Dedifferentiated amniotic fluid mesenchymal stem cell (primary cell): ENCODE measurements around the gene MMP24.
A peak's percentile ranks its signal among the peaks of the same experiment; 100 is the strongest.
"Not testable (repeated sequence)": the region's sequence is repeated elsewhere in the genome, so short reads cannot be mapped to it uniquely, and the experiment has no call there.

Source experiments
- DNase-seq: peaks from one replicate; pipeline ENCODE4 v3.0.0-alpha.2; 2016; ENCODE audit errors: extremely low spot score

MMP24 gene

GRCh38 chr20:35216541-35216940, 9.9 kb upstream of the MMP24 start:
- no peak for DNase-seq

GRCh38 chr20:35223941-35224340, 2.5 kb upstream of the MMP24 start:
- no peak for DNase-seq

GRCh38 chr20:35224536-35224935, 2.0 kb upstream of the MMP24 start:
- DNase-seq, result no peak

- DNase-seq, result no peak
These were observed 968 bp upstream of the MMP24 start for GRCh38 chr20:35225319-35226125.

- peak; percentile 36 for DNase-seq
These were observed 593 bp downstream of the MMP24 start for GRCh38 chr20:35226884-35227681.

GRCh38 chr20:35232575-35232974, 6.1 kb downstream of the MMP24 start:
- peak; percentile 63 for DNase-seq

GRCh38 chr20:35235881-35236280, 9.4 kb downstream of the MMP24 start:
- no peak for DNase-seq

GRCh38 chr20:35237486-35237885, 11.0 kb downstream of the MMP24 start:
- DNase-seq, result no peak

GRCh38 chr20:35238170-35238569, 11.7 kb downstream of the MMP24 start:
- DNase-seq, result no peak

- no peak for DNase-seq
These were observed 12.2 kb downstream of the MMP24 start for GRCh38 chr20:35238735-35239134.

- no peak for DNase-seq
These were observed 13.8 kb downstream of the MMP24 start for GRCh38 chr20:35240083-35240810.

- no peak for DNase-seq
These were observed 14.4 kb downstream of the MMP24 start for GRCh38 chr20:35240811-35241293.

GRCh38 chr20:35243317-35243716, 16.8 kb downstream of the MMP24 start:
- no peak for DNase-seq

- DNase-seq, result no peak
These were observed 17.5 kb downstream of the MMP24 start for GRCh38 chr20:35243986-35244385.

- no peak for DNase-seq
These were observed 20.2 kb downstream of the MMP24 start for GRCh38 chr20:35246723-35247122.

- no peak for DNase-seq
These were observed 22.4 kb downstream of the MMP24 start for GRCh38 chr20:35248641-35249475.

GRCh38 chr20:35251613-35251940, 25.1 kb downstream of the MMP24 start:
- no peak for DNase-seq

GRCh38 chr20:35252037-35252461, 25.6 kb downstream of the MMP24 start:
- DNase-seq, result no peak

- DNase-seq, result not testable (repeated sequence)
These were observed 26.1 kb downstream of the MMP24 start for GRCh38 chr20:35252598-35252997.

GRCh38 chr20:35253010-35253409, 26.5 kb downstream of the MMP24 start:
- DNase-seq, result no peak

GRCh38 chr20:35254448-35254999, 28.0 kb downstream of the MMP24 start:
- no peak for DNase-seq
